Activated CD4-positive, alpha-beta T cell treated with anti-CD3 and anti-CD28 coated beads, Interleukin-2, Interleukin-6, amounts not matched to agents 100 ng/mL and 50 ng/mL, durations not matched to agents 16 hours and 8 hours (primary cell): Measurements from ENCODE around the gene ADAM12.
"Not testable (repeated sequence)": the region's sequence is repeated elsewhere in the genome, so short reads cannot be mapped to it uniquely, and the experiment has no call there.

Experiments used
- DNase-seq: peaks from one replicate; pipeline ENCODE4 v3.0.0-alpha.2; 2020

Gene ADAM12

DNA sequence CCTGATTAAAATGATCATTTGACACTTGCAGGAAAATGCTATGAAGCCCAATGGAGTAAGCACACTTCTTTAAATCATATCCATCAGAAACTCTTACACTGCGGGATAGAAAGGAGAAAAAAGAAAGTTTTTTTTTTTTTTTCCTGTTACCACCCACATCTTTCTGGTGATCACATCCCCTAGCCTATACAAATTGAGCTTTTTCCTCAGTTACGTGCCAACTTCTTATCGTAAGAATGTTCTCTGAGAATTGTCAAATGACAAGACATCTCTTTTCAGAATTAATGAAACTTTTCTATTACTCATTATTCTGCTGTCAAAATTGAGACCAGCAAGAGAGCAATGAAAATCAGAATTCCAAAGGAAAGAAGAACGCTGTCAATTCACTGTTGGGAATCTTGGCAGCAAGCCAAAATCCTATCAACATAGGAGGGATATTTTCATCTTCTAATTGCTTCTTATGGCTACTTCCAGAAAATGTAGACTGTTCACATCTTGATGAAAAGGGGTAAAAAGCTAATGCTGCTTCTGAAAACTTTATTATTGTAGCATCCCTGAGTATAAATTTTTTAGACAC lies 179.5 kb downstream of the ADAM12 start:
- no peak for DNase-seq

- no peak for DNase-seq
Observed at GRCh38 chr10:126207851-126208250, 180.4 kb downstream of the ADAM12 start.

DNA sequence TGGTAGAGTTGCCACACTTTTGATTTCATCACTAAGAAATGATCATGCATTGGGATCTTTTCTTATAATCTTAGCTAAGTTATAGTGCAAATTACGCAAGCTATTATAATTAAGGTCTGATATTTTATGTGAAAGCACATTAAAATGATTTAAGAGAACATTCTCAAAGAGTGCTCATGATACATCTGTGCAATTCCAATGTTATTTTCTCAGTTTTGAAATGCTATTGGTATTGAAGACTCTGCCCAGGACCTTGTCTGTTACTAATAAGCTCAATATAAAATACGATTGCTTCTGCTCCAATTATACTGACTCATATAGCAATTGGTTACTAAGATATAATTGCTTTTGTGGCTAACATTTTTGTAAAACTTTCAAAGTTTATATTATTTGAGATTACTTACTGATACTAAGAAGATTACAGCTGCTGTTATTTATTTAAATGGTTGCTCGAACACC lies 180.9 kb downstream of the ADAM12 start:
- DNase-seq = no peak

DNA sequence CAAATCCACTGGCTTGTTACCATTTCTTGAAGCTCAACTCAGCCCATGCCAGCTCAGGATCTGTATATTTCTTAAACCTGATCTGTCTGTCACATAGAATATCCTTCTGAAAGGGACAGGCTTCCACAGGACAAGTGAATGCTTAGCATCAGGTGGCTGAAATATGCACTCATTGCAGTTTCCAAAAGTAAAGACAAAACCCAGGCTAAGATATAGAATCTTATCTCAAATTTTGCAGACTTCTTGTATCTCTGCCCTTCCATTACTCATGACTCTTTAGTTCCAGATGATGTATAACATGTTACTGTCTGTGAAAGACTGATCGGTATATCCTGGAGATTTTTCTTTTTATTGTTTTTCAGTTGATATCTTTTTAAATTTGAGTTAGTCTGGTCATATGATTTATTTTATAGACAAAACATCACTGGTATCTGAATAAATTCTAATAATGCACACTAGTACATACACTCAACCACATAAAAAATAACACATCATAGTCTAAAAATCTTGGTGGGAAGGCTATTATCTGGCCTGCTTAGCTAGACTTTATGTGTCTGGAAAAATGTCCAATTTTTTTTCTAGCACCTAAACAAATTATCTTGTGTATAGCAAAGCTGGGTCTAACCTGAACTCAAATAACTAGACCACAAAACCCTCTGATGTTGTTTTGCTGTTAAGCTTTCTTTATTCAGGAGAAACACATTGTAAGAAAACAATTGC lies 182.6 kb downstream of the ADAM12 start:
- no peak for DNase-seq

DNA sequence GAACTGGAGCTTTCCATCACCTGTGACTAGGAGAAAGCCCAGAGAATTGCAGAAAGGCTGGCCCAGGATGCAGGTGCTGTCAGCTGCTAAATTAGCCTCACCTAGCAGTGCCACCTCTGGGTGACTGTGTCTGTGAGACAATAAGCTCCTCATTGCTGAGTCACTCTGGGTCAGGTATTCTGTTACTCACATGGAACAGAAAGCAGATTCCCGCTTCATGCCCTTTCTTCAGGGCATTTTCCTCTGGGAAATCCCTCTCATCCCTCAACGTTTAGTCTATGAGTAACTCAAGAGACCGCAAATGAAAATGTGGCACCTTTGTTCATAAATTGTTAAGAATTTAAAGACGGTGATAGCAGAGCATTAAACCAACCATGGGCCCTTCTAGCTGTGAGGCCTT lies 184.0 kb downstream of the ADAM12 start:
- DNase-seq = no peak

DNA sequence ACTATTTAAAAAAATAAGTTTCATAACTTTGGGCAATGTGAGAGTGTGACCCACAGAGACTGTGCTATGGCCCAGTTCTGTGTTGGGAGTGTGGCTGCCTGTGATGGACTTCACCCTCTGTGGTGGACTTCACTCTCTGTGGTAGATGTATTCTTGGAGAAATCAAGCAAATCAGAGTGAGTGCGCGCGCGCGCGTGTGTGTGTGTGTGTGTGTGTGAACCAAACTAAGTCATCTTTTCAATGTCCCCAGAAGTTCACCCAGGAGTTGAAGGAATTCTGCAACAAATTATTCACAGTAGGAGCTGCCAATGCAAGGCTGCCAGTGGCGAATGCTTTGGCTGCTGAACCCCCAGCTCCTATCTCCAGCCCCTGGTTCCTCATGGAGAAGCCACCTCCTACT lies 184.5 kb downstream of the ADAM12 start:
- no peak for DNase-seq

GRCh38 chr10:126201603-126202002 lies 186.7 kb downstream of the ADAM12 start:
- no peak for DNase-seq

GRCh38 chr10:126199221-126199998 lies 188.9 kb downstream of the ADAM12 start:
- DNase-seq = no peak

- DNase-seq = no peak
Observed at GRCh38 chr10:126198681-126199080, 189.6 kb downstream of the ADAM12 start.

GRCh38 chr10:126197036-126197543 lies 191.2 kb downstream of the ADAM12 start:
- no peak for DNase-seq

DNA sequence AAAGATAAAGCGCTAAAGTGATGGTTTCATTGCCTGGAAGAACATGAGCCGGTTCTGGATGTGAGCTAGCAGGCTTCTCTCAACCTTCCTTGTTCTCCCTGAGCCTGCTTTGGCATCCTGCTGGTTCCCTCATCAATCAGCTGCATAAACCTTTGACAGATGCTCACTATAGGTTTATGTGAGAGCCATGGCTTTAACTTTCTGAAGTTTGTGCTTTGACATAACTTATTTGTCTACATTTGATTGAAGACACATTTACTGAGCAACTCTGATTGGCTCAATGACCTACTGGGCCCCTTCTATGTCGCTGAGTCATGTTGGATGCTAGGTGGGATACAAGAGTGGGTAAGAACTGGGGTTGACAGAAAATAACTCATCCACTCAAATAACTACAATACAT lies 192.0 kb downstream of the ADAM12 start:
- DNase-seq = no peak

DNA sequence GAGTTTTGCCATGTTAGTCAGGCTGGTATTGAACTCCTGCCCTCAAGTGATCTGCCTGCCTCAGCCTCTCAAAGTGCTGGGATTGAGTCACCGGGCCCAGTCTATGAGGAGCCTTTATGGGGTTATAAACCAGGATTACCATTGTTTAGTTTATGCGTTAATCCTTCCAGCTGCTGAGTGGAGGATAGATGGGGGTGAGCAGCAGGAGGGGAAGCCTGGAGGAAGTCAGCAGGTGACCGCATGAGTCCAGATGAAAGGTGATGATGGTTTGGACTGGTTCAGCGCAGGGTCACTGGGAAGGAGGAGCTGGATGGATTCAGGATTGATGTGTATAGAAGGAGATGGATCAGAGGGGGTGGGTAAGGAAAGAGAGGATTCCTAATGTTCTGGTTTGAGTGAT lies 197.1 kb downstream of the ADAM12 start:
- DNase-seq = no peak

GRCh38 chr10:126188679-126189200 lies 199.5 kb downstream of the ADAM12 start:
- DNase-seq = no peak

DNA sequence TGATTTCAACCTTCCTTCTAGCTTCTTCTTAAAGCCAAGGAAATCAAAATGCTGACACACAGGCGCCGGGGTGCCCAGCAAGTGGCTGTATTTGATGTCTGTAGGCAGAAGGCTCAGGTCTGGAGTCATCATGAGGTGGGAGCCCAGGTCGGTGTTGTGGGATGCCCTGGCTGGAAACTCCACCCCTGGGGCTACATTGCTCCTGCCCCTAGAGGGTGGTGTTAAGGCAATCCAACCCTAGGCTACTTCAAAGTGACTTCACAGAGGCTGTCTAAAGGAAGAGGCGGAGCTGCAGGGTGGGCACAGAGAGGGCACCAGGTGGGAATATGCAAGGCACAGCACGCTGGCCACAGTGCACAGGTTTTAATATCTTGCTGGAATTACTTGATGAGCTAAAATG lies 200.9 kb downstream of the ADAM12 start:
- no peak for DNase-seq

DNA sequence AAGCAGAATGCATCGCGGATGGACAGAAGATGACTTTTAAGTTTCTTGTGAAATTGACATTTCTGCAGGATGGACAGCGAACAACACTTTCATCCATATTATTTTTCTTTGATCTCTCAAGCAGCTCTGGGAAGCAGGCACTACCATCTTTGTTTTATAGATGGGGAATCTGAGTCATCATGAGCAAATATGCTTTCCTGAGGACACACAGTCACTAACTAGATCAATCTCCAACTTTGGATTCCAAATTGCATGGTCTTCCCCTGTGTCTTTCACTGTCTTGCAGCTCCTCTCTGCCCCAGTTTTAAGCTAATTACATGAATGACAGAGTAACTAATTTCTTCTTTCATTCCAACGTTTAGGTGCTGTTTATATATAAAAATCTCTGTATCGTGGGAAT lies 201.5 kb downstream of the ADAM12 start:
- DNase-seq = no peak

DNA sequence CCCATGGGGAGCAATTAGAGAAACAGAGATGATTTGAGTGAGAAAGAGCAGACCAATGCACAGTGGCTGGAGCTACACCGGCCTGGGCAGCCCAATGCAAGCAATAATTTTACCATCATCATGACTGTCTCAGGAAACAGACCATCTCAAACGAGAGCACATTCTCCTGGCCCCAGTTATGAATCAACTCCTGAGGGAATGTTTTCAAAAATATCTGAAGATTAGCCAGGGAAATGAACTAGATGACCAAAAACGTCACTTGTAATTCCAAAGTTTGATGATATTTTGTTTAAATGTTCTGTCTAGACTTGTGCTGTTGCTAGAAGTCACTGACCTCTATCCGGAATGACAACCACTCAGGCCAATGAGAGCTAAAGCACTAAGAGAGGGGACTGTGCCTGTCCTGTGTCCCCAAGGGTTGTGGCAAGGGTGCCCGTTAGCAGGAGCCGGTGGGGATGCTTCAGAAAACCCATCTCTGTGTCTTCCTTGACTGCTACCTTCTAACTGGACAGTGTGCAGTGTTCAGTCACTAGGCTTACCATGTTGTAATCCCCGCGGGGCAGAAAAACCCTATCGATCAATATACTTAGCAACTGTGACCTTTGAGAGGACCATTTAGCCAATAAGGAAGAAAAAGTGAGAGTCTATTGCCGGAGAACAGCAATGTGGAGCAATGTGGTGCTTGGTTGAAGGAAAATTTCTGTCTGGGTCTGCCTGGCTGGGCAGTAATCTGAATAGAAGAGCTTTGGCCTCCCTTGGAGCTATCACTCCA lies 202.4 kb downstream of the ADAM12 start:
- DNase-seq = no peak

- DNase-seq = no peak
Observed at GRCh38 chr10:126181626-126182025, 206.7 kb downstream of the ADAM12 start.

DNA sequence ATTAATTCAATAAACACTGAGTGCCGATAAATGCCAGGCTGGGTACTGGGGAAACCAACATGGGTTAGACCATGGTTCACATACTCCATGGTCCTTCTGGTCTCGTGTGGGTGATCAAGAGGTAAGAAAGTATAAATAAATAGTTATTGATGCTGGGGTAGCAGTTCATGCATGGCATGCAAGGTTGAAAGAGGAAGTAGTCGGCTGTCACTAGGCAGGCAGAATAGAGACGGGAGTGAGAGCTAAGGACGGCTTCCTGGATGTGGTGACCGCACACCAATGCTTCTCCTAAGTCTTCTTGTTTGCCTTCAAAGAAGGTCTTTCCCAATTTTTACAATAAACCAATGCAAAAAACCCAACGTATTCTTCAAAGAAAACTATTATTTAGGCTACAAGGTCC lies 208.6 kb downstream of the ADAM12 start:
- no peak for DNase-seq

- no peak for DNase-seq
Observed at GRCh38 chr10:126177417-126178030, 210.8 kb downstream of the ADAM12 start.

- no peak for DNase-seq
Observed at GRCh38 chr10:126175641-126176262, 212.5 kb downstream of the ADAM12 start.

DNA sequence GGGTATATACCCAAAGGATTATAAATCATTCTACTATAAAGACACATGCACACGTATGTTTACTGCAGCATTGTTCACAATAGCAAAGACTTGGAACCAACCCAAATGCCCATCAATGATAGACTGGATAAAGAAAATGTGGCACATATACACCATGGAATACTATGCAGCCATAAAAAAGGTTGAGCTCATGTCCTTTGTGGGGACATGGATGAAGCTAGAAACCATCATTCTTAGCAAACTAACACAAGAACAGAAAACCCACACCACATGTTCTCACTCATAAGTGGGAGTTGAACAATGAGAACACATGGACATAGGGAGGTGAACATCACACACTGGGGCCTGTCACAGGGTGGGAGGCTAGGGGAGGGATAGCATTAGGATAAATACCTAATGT lies 215.5 kb downstream of the ADAM12 start:
- not testable (repeated sequence) for DNase-seq

DNA sequence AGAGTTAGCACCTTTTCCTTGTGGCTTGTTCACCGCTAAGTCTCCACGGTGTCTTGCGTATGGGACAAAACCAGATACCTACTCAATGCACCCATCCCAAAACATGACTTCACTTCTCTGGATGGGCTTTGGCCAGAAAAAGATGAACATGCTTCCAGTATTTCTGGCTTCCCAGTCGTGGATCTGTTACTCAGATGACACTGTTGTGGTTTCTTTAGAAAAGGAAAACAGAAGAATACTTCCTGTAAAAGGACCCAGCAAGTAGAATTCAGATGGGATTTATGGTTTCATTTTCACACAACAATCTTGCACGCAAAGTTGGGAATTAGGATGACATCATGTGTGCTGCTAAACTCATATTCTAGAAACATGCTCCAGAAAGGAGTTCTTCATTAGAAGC lies 216.7 kb downstream of the ADAM12 start:
- DNase-seq = no peak
